Endodermal cell (in vitro differentiated cells): ENCODE measurements around the gene THSD7A. TPM values are rescaled to one million over a fixed set of nuclear protein-coding genes. Genes with fewer than 3 reads are reported as not detected.

Experiments
- DNase-seq: peaks from one replicate; pipeline ENCODE4 v3.0.0-alpha.2; 2017
- H3K27ac ChIP-seq: 2 replicates; pipeline ENCODE4 v1.5.1; 2013; ENCODE audit warnings: mild to moderate bottlenecking, low read depth, low read length, moderate library complexity
- H3K27me3 ChIP-seq: 2 replicates; pipeline ENCODE4 v1.6.1; 2013; ENCODE audit warnings: mild to moderate bottlenecking, low read length, moderate library complexity; ENCODE audit not compliant: insufficient read depth, control insufficient read depth, poor library complexity, severe bottlenecking
- H3K36me3 ChIP-seq: 2 replicates; pipeline ENCODE4 v1.7.0; 2013; ENCODE audit warnings: mild to moderate bottlenecking, low read length, moderate library complexity; ENCODE audit not compliant: control insufficient read depth, insufficient read depth
- H3K4me1 ChIP-seq: one replicate; pipeline ENCODE4 v1.7.0; 2013; ENCODE audit warnings: low read length; ENCODE audit not compliant: control insufficient read depth, insufficient read depth
- H3K4me3 ChIP-seq: 2 replicates; pipeline ENCODE4 v1.5.1; 2013; ENCODE audit warnings: mild to moderate bottlenecking, low read length, moderate library complexity
- H3K9ac ChIP-seq: 2 replicates; pipeline ENCODE4 v1.6.1; 2013; ENCODE audit warnings: mild to moderate bottlenecking, low read length, moderate library complexity; ENCODE audit not compliant: poor library complexity, severe bottlenecking; ENCODE audit errors: extremely low read depth
- H3K9me3 ChIP-seq: 2 replicates; pipeline ENCODE4 v1.6.1; 2013; ENCODE audit warnings: mild to moderate bottlenecking, low read length, moderate library complexity; ENCODE audit not compliant: control insufficient read depth
- H3K27ac Mint-ChIP-seq: 2 replicates; pipeline ENCODE4 v1.8.0; 2020; ENCODE audit warnings: mixed read lengths
- H3K27me3 Mint-ChIP-seq: 2 replicates; pipeline ENCODE4 v1.8.0; 2021; ENCODE audit warnings: mild to moderate bottlenecking, mixed read lengths; ENCODE audit not compliant: insufficient read depth
- H3K36me3 Mint-ChIP-seq: 2 replicates; pipeline ENCODE4 v1.8.0; 2020; ENCODE audit warnings: low read depth, mixed read lengths
- H3K4me1 Mint-ChIP-seq: 2 replicates; pipeline ENCODE4 v1.8.0; 2020; ENCODE audit warnings: mixed read lengths
- H3K4me3 Mint-ChIP-seq: 2 replicates; pipeline ENCODE4 v1.8.0; 2020; ENCODE audit warnings: mild to moderate bottlenecking, moderate library complexity, mixed read lengths
- H3K9me3 Mint-ChIP-seq: 2 replicates; pipeline ENCODE4 v1.8.0; 2020; ENCODE audit warnings: mild to moderate bottlenecking, mixed read lengths
- WGBS, 2 experiments: methylation state at CpG; one replicate each; pipeline versions ENCODE4 v1.1.5 to v1.1.7; 2013; ENCODE audit warnings: missing lambda C conversion rate in 2 of 2, mixed read lengths in 1 of 2; ENCODE audit not compliant: insufficient coverage in 1 of 2, insufficient read length in 1 of 2; 5-methylcytosine and 5-hydroxymethylcytosine counted together
- total RNA-seq, 2 donors: library from RNA; stranded (reverse); fragmentation: NEBNext Ultra II Directional in 1 of 2; extraction: Animal tissue kit (Norgen Biotek cat#: 25700) in 1 of 2; gene quantifications; 2 replicates in 1 of 2; 3 replicates in 1 of 2; pipeline ENCODE4 v1.2.1, GENCODE V29; 2021
- TF ChIP-seq, protein P1 (sequence below): fragments of 200-600 bp; sonication (generic); conservative IDR thresholded peaks from 2 replicates; pipeline ENCODE4 v1.5.0; 2021; ENCODE audit warnings: antibody characterized with exemption, mild to moderate bottlenecking

Gene THSD7A
- total RNA-seq, 2 donors from 2014 or later, result 0.73 to 1.3 TPM

DNA sequence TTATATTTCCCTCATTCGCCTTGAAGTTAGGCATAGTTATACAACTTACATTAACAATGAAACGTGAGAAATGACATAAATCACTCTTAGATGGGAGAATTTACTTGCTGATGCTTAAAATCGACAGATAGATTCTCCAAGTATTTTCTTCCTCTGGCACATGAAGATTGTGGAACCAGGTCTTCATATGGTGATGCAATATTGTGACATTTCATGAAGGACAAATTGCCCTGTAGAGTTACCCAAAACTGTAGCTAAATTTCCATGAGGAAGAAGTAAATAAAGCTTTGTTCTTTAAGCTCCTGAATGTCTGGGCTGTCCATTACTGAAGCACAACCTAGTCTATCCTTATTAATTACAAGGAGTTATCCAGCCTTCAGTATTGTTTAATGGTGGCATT lies 353.1 kb downstream of the THSD7A start:
- H3K36me3 ChIP-seq, result no peaks in the 10 kb centered on the region
- no peaks in the 10 kb centered on the region for H3K9me3 ChIP-seq
- H3K9me3 Mint-ChIP-seq, result no peaks in the 10 kb centered on the region
- no peak overlapping the region for H3K4me3 ChIP-seq
- H3K27me3 ChIP-seq, result no peaks in the 10 kb centered on the region
- H3K27ac Mint-ChIP-seq, result no peak overlapping the region
- no peak overlapping the region for H3K4me3 Mint-ChIP-seq
- 91 to 100% methylated on average over 1 to 3 of the region's 3 CpGs for WGBS, 2 experiments
- H3K4me1 ChIP-seq, result peaks cover 5% of the 10 kb centered on the region
- H3K36me3 Mint-ChIP-seq, result no peaks in the 10 kb centered on the region
- H3K27ac ChIP-seq, result no peak overlapping the region
- peaks cover 19% of the 10 kb centered on the region for H3K4me1 Mint-ChIP-seq
- H3K27me3 Mint-ChIP-seq, result no peaks in the 10 kb centered on the region
- DNase-seq, result no peak
- no peak overlapping the region for H3K9ac ChIP-seq
- TF ChIP-seq, protein P1, sequence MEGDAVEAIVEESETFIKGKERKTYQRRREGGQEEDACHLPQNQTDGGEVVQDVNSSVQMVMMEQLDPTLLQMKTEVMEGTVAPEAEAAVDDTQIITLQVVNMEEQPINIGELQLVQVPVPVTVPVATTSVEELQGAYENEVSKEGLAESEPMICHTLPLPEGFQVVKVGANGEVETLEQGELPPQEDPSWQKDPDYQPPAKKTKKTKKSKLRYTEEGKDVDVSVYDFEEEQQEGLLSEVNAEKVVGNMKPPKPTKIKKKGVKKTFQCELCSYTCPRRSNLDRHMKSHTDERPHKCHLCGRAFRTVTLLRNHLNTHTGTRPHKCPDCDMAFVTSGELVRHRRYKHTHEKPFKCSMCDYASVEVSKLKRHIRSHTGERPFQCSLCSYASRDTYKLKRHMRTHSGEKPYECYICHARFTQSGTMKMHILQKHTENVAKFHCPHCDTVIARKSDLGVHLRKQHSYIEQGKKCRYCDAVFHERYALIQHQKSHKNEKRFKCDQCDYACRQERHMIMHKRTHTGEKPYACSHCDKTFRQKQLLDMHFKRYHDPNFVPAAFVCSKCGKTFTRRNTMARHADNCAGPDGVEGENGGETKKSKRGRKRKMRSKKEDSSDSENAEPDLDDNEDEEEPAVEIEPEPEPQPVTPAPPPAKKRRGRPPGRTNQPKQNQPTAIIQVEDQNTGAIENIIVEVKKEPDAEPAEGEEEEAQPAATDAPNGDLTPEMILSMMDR, result no peak

DNA sequence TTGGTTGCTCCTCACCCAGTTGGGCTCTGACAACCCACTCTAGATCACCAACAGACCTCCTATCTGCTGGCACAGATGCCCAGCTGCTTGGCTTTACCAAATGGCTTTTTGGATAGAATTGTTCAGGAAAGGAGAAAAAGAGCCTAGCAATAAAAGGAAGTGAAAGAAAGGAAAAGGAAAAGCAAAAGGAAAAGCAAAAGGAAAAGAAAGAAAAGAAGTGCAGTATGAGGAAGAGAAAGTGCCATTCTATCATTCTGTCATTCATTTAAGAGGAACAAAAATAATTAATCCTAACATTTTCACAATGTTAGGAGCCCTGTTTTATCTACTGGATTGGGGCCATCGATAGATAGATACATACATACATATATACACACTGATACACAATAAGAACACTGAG lies 353.6 kb downstream of the THSD7A start:
- peaks cover 18% of the 10 kb centered on the region for H3K4me1 Mint-ChIP-seq
- Histone ChIP-seq H3K27ac (no peak overlapping the region), H3K4me1 (peaks cover 5% of the 10 kb centered on the region), H3K4me3 (no peak overlapping the region), H3K9ac (no peak overlapping the region), H3K9me3 (no peaks in the 10 kb centered on the region), H3K27me3 (no peaks in the 10 kb centered on the region), H3K36me3 (no peaks in the 10 kb centered on the region)
- TF ChIP-seq, protein P1, result no peak
- no peak overlapping the region for H3K4me3 Mint-ChIP-seq
- no peaks in the 10 kb centered on the region for H3K36me3 Mint-ChIP-seq
- no peaks in the 10 kb centered on the region for H3K27me3 Mint-ChIP-seq
- no peak overlapping the region for H3K27ac Mint-ChIP-seq
- no peak for DNase-seq
- H3K9me3 Mint-ChIP-seq, result no peaks in the 10 kb centered on the region
- WGBS, 2 experiments, result 100% methylated on average over 1 of the region's 1 CpG

DNA sequence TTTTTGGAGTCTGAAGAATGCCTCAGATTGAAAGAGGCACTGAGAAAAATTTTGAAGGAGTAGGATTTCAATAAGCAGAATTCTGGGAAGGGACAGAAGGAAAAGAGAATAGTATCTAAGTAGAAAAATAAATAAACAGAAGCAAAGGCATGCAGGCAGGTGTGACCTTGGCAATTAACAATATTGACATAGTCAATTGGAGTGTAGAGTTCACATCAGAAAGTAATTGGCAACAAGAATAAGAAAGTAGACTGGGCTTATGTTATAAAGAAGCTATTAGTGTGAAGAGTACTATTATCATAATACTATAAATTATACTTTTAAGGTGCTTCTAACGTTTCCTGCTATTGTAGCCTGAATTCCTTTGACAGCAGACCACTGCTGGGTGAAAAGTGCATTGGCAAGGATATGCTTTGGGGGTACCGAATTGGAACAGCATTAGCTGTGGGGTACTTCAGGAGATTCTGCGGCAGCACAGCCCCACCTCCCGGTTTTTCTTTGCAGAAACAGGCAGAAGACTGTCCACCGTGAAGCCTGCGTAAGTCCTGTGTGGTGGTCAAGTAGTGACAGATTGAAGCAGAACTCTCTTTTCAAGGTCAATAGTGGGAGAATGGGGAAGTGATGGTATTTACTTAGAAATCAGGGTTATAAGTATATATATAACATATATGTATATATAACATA lies 357.0 kb downstream of the THSD7A start:
- H3K27ac ChIP-seq, result no peak overlapping the region
- no peaks in the 10 kb centered on the region for H3K27me3 ChIP-seq
- DNase-seq, result no peak
- WGBS, 2 experiments, result 89 to 94% methylated on average over 3 to 6 of the region's 6 CpGs
- H3K4me1 Mint-ChIP-seq, result peaks cover 13% of the 10 kb centered on the region
- TF ChIP-seq, protein P1, result no peak
- no peak overlapping the region for H3K4me3 Mint-ChIP-seq
- H3K9me3 Mint-ChIP-seq, result no peaks in the 10 kb centered on the region
- no peaks in the 10 kb centered on the region for H3K36me3 Mint-ChIP-seq
- no peak overlapping the region for H3K9ac ChIP-seq
- H3K27ac Mint-ChIP-seq, result peak overlapping the region; percentile 32
- peaks cover 5% of the 10 kb centered on the region for H3K4me1 ChIP-seq
- H3K9me3 ChIP-seq, result no peaks in the 10 kb centered on the region
- peak overlapping the region; percentile 47 for H3K4me3 ChIP-seq
- no peaks in the 10 kb centered on the region for H3K27me3 Mint-ChIP-seq
- H3K36me3 ChIP-seq, result no peaks in the 10 kb centered on the region
